Upper lobe of right lung (tissue), 1 donor: ENCODE data around the gene TNK2. TPM values are rescaled to one million over a fixed set of nuclear protein-coding genes. Genes with fewer than 3 reads are reported as not detected.

Source experiments
- ATAC-seq: fragments of 200-7000 bp; cut with Tn5 transposase; one replicate; pipeline ENCODE4 v1.9.1; 2020; ENCODE audit warnings: mild to moderate bottlenecking, moderate library complexity
- DNase-seq: peaks from one replicate; pipeline ENCODE4 v3.0.0-alpha.2; 2020
- H3K27ac ChIP-seq: fragments of 200-600 bp; one replicate; pipeline ENCODE4 v1.8.0; 2022
- H3K27me3 ChIP-seq: fragments of 200-600 bp; one replicate; pipeline ENCODE4 v1.8.0; 2022; ENCODE audit warnings: mild to moderate bottlenecking
- H3K36me3 ChIP-seq: fragments of 200-600 bp; one replicate; pipeline ENCODE4 v1.8.0; 2022
- H3K4me1 ChIP-seq: fragments of 200-600 bp; one replicate; pipeline ENCODE4 v1.8.0; 2022
- H3K4me3 ChIP-seq: fragments of 200-600 bp; one replicate; pipeline ENCODE4 v1.8.0; 2022; ENCODE audit warnings: mild to moderate bottlenecking
- H3K9me3 ChIP-seq: fragments of 200-600 bp; one replicate; pipeline ENCODE4 v1.8.0; 2022
- CTCF ChIP-seq: fragments of 200-600 bp; IDR thresholded peaks from one replicate; pipeline ENCODE4 v1.8.0; 2022; ENCODE audit warnings: antibody characterized with exemption
- intact Hi-C: fragments of 100-400 bp; cut with DNase I; formaldehyde crosslinking; loops from one replicate; pipeline ENCODE4 v1.11.0; 2022
- total RNA-seq: library from RNA; stranded (reverse); fragmentation: NEBNext Ultra II Directional; extraction: Animal tissue kit (Norgen Biotek cat#: 25700); gene quantifications from one replicate; pipeline ENCODE4 v1.2.1, GENCODE V29; 2021
- donor health status: DM: no; HTN: yes; CAD: no; lungs with severe emphysema.

The TNK2 gene
- total RNA-seq, 1 donor from 2014 or later, result 58.8 TPM

GRCh38 chr3:195878424-195879274, 29.7 kb downstream of the TNK2 start:
- Histone ChIP-seq H3K4me1 (peaks cover 5% of the 10 kb centered on the region), H3K4me3 (no peak overlapping the region), H3K27ac (no peak overlapping the region), H3K27me3 (no peaks in the 10 kb centered on the region), H3K9me3 (no peaks in the 10 kb centered on the region), H3K36me3 (peaks cover 42% of the 10 kb centered on the region)
- no peak for ATAC-seq
- TF ChIP-seq CTCF, result no peak
- intact Hi-C loops, result no loop called here
- DNase-seq, result no peak

- intact Hi-C loops, result no loop called here
- TF ChIP-seq CTCF, result no peak
- no peak overlapping the region for H3K4me3 ChIP-seq
- peaks cover 36% of the 10 kb centered on the region for H3K36me3 ChIP-seq
- no peaks in the 10 kb centered on the region for H3K27me3 ChIP-seq
- DNase-seq (no peak), ATAC-seq (no peak)
- no peaks in the 10 kb centered on the region for H3K9me3 ChIP-seq
- H3K4me1 ChIP-seq, result peaks cover 5% of the 10 kb centered on the region
- H3K27ac ChIP-seq, result no peak overlapping the region
These were observed 30.5 kb downstream of the TNK2 start for GRCh38 chr3:195877767-195878423.

GRCh38 chr3:195877136-195877715, 31.1 kb downstream of the TNK2 start:
- Histone ChIP-seq H3K9me3 (no peaks in the 10 kb centered on the region), H3K36me3 (peaks cover 30% of the 10 kb centered on the region), H3K27ac (no peak overlapping the region), H3K27me3 (no peaks in the 10 kb centered on the region), H3K4me1 (peaks cover 5% of the 10 kb centered on the region), H3K4me3 (no peak overlapping the region)
- ATAC-seq (no peak), DNase-seq (no peak)
- intact Hi-C loops, result no loop called here
- TF ChIP-seq CTCF, result no peak

- no peaks in the 10 kb centered on the region for H3K27me3 ChIP-seq
- DNase-seq (peak; percentile 85), ATAC-seq (peak; percentile 82)
- H3K4me3 ChIP-seq, result no peak overlapping the region
- H3K27ac ChIP-seq, result no peak overlapping the region
- intact Hi-C loops, result no loop called here
- peaks cover 23% of the 10 kb centered on the region for H3K36me3 ChIP-seq
- TF ChIP-seq CTCF, result no peak
- no peaks in the 10 kb centered on the region for H3K9me3 ChIP-seq
- peaks cover 5% of the 10 kb centered on the region for H3K4me1 ChIP-seq
These were observed 31.9 kb downstream of the TNK2 start for GRCh38 chr3:195876297-195877064.

GRCh38 chr3:195875482-195876236, 32.7 kb downstream of the TNK2 start:
- no peak for TF ChIP-seq CTCF
- no peak overlapping the region for H3K27ac ChIP-seq
- H3K4me3 ChIP-seq, result no peak overlapping the region
- ATAC-seq, result no peak
- no peaks in the 10 kb centered on the region for H3K9me3 ChIP-seq
- intact Hi-C loops, result no loop called here
- H3K36me3 ChIP-seq, result peaks cover 27% of the 10 kb centered on the region
- H3K27me3 ChIP-seq, result no peaks in the 10 kb centered on the region
- H3K4me1 ChIP-seq, result peaks cover 5% of the 10 kb centered on the region
- peak; percentile 59 for DNase-seq
